Measurements from ENCODE around the gene TMEM150B. TPM values are rescaled to one million over a fixed set of nuclear protein-coding genes. Genes with fewer than 3 reads are reported as not detected.

The TMEM150B gene
- total RNA-seq, 1 experiment from 2014 or later: not detected

DNA sequence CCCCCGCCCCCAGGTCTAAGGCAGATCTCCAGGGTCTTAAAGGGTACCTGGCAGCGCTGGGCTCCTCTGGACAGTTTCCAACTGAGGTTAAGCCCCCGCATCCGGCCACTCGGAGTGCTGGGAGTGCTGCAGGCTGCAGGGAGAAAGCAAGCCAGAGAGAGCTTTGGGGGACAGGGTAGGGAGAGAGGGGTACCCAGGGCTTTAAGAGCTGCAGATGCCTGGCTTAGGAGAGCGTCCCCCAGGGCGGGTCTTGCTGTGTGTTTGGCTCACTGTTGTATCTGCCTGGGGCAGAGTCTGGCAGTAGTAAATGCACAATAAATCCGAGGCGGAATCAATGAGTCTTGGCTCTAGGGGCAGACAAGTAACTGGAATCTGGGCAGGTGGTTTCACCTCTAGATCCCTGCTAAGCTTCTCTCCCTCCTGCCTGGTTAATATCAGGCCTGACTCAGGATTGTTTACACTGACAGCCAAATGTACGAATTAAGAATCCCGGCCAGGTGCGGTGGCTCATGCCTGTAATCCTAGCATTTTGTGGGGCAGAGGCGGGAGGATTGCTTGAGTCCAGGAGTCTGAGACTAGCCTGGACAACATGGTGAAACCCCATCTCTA, 30.2 kb upstream of the TMEM150B start:
- no peak for DNase-seq (ENCODE audit: low read depth)

GRCh38 chr19:55354698-55355212, 29.6 kb upstream of the TMEM150B start, which contains the start of gene COX6B2:
COX6B2 (minus strand) TSS chr19:55354719; CDS start chr19:55354521, 198 bp downstream.
- no peak for DNase-seq (ENCODE audit: low read depth)

DNA sequence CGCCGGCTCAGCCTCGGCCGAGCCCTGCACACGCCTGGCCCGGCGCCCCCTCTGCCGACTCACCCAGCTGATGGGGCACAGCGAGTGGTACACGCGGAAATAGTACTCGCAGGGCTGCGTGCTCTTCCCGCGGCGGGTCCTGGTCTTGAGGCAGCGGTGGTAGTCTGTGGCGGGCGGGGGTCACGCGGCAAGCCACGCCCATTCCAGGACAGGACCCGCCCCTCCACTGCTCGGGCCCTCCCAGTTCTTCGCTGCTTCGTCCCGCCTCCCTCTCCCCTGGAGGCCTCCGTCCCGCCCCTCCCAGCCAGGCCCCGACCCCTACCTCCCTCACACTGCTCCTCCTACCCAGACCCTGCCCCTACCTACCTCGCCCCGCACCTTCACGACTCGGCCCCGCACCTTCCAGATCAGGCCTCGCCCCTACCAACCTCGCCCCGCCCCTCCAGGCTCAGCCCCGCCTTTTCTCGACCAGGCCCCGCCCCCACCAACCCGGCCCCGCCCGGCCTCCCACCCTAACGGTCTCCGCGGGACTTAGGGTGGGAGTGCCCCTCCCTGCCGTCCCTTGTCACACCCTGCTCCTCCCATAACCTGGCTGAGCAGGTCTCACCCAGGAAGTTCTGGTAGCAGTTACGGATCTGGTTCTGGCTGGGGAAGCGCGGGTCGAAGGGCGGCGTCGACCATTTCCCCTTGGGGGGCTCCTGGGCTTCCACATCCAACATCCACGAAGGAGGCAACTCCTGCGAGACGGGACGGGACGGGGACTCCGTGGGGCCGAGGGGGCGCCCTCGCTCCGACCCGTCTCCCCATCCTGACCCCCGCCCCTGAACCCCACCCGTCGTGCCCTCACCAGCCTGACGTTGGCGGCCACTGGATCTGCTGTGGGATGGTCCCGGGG, 28.9 kb upstream of the TMEM150B start:
- no peak for DNase-seq (ENCODE audit: low read depth)

GRCh38 chr19:55353356-55353802, 28.2 kb upstream of the TMEM150B start:
- no peak for DNase-seq (ENCODE audit: low read depth)

DNA sequence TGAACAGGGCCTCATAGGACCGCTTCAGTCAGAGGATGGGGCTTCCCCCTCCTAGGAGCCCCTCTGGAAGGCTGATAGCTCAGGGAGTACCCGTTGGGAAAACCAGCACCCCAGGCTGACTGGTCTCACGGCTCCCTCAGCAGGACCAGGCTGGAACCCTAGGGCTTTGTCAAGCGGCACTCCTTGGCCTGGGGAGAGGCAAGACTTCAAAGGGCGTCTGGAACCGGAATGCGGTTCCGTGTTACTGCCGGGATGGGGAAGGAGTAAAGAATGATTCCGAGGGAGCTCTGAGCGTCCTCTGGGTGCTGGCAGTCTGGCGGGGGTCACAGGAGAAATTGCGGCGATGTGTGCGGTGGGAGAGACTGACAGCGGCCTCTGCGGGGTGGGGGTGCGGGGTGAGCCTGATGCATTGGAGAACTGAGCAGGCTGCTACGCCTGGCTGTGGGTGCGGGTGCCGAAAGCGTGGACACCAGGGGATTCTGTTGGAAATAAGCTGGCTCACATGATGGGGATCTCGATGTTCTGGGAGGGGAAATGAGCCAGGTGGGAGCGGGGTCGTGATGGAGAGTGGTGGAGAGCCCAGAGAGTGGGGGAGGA, 27.5 kb upstream of the TMEM150B start:
- DNase-seq (ENCODE audit: low read depth): no peak

DNA sequence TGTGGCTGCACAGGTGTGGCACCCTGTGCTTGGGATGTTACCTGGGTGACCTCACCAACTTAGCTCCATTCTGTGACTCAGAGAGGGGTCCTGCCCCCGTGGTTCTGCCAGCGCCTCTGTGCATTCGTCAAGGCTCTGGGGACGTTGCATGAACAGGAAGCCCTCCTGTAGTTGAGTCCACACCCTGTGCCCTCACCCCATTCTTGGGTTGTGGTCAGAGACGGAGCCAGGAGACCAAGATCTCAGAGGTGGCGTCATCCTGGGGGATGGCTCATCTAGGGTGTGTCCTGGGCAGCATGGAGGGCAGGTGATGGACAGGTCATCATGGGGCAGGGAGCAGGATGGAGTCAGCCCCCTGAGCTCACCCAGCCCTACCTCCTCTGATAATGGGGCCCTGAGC, 26.9 kb upstream of the TMEM150B start:
- no peak for DNase-seq (ENCODE audit: low read depth)

GRCh38 chr19:55350620-55351315, 25.6 kb upstream of the TMEM150B start:
- DNase-seq (ENCODE audit: low read depth): no peak

DNA sequence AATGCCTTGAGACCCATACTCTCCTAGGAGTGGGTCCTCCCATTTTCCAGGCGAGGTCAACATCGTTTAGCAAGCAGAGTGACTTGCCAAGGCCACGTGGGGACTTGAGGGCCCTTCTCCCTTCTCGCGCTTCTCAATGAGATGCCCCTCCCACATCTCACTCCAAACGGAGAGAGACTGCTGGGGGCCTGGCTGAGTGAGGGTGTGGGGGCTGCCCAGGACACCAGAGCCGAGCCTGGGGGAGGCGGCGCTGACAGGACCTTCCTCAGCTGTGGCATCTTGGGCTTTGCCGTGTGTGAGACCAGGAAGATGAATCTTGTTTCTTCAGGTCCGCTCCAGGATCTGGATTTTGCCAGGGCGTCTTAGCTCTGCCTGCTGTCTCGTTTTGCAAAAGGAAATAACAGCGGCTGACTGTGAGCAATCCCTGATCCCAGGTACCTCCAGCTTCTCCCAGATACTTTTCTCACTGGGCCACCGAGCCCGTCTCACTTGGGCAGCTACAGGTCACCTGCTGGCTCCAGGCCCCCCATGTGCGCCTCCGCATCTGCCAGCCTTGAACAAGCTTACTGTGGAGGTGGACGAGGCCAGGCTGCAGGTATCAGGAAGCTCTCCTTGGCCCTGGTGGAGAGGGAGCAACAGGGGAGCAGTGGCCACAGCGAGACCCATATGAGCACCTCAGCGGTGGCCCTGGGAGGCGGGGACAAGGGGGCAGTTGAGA, 23.3 kb upstream of the TMEM150B start:
- DNase-seq (ENCODE audit: low read depth): no peak

- no peak for DNase-seq (ENCODE audit: low read depth)
These were observed 22.4 kb upstream of the TMEM150B start for GRCh38 chr19:55347442-55348009.

DNA sequence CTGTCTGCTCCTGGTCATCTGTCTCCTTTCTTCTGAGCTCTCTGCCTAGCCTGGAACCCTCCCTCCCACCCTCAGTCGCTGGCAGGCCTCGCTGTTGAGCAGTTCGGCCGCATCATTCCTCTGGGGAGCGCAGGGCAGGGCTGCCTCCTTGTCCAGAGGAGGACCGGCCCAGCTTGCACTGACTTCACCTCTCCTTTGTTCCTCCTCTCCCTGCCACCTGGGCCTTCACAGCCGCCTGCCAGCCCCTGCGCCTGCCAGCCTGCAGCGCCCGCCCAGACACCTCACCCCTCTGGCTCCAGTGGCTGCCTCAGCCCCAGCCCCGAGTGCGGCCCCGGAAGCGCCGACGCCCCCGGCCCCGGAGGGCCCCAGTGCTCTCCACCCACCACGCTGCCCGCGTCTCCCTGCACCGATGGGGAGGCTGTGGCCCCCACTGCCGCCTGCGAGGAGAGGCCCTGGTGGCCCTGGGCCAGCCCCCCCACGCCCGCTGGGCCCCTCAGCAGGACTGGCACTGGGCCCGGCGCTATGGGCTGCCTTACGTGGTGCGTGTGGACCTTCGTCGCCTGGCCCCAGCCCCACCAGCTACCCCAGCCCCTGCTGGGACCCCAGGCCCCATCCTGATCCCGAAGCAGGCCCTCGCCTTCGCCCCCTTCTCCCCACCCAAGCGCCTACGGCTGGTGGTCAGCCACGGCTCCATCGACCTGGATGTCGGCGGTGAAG, 21.7 kb upstream of the TMEM150B start:
- no peak for DNase-seq (ENCODE audit: low read depth)

GRCh38 chr19:55345818-55346724, 20.9 kb upstream of the TMEM150B start:
- DNase-seq (ENCODE audit: low read depth): peak; percentile 45

DNA sequence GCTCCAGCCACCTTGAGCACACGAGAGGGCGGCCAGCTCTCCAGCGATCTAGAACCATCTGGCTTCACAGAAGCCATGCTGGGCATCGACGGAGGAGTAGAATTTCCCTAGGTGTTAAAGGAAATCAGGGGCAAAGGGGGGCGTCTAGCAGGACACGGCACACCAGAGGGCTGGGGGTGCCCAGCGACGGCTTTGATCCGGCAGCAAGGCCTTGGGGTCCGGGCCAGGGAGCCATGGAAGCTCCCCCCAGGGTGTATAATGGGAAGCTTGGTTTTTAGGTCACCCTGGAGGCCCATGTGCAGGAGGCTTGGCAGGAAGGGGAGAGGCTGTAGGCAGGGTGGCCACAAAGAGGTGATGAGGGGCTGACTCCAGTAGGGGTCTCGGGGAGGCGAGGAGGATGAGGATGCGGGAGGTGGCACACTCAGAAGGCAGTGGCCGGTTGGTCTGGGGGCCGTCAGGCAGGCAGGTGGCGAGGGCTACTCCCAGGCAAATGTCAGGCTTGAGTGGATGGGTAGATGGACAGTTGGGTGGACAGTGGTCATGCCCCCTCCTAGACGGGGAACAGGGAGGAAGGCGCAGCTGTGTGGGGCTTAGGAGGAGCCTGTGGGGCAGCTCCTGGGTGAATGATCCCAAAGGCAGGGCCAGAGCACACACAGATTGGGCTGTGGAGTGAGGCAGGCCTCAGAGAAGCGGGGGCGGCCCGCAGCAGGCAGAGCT, 20.1 kb upstream of the TMEM150B start:
- DNase-seq (ENCODE audit: low read depth): no peak

DNA sequence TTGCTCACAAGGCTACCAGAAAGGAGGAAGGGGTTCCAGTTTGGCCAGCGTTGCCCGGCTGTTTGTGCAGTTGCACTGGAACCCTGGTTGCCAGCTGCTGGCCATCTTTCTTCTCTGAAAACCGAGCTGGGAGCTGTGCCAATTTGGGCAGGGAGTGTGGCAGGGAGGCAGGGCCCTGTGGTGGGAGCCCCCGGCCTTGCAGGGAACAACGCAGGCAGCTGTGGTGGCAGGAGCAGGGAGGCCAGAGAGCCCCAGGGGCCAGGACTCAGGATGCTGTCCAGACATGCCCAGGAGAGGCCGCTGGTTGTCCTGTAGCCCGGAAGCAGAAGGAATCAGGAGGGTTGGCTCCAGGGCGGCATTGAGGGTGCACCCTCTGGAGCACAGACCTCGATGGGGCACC, 19.3 kb upstream of the TMEM150B start:
- peak; percentile 90 for DNase-seq (ENCODE audit: low read depth)

- no peak for DNase-seq (ENCODE audit: low read depth)
These were observed 16.7 kb upstream of the TMEM150B start for GRCh38 chr19:55341595-55342531.

DNA sequence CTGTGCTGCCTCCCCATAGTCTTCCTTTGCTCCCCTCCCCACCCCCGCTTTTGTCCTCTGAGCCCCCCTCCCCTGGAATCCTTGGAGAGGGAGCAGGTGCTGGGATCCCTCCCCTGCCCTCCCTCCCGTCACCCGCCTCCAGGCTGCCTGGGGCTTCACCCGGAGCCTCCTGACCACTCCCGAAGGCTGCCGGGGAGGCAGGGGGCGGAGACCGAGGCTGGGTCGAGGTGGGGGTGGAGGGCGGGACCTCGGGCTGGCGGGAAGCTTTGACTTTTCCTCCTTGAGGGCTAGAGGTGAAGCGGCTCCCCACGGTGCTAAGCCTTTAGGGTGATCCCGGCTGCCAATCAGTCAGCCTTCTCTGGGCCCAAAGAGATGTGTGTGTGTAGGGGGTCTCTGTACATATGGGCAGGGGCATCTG, 16.0 kb upstream of the TMEM150B start:
- DNase-seq (ENCODE audit: low read depth): peak; percentile 73

GRCh38 chr19:55340784-55341147, 15.6 kb upstream of the TMEM150B start:
- no peak for DNase-seq (ENCODE audit: low read depth)
